SK-N-MC (cell line): Measurements from ENCODE around the gene MOB3B.

Source experiments
- EZH2 ChIP-seq: fragments of 200-600 bp; sonication (generic); IDR thresholded peaks from one replicate; pipeline ENCODE4 v1.6.1; 2017; ENCODE audit warnings: antibody characterized with exemption
- FOXP2 ChIP-seq: optimal IDR thresholded peaks from 2 replicates; pipeline ENCODE3; 2011; ENCODE audit warnings: mild to moderate bottlenecking, moderate library complexity; ENCODE audit not compliant: insufficient read depth; ENCODE audit errors: extremely low read length, control extremely low read depth
- POLR2AphosphoS5 ChIP-seq: IDR thresholded peaks from 2 replicates; pipeline ENCODE4 v1.6.1; 2012; ENCODE audit warnings: mild to moderate bottlenecking, low read depth, low read length, borderline replicate concordance

DNA sequence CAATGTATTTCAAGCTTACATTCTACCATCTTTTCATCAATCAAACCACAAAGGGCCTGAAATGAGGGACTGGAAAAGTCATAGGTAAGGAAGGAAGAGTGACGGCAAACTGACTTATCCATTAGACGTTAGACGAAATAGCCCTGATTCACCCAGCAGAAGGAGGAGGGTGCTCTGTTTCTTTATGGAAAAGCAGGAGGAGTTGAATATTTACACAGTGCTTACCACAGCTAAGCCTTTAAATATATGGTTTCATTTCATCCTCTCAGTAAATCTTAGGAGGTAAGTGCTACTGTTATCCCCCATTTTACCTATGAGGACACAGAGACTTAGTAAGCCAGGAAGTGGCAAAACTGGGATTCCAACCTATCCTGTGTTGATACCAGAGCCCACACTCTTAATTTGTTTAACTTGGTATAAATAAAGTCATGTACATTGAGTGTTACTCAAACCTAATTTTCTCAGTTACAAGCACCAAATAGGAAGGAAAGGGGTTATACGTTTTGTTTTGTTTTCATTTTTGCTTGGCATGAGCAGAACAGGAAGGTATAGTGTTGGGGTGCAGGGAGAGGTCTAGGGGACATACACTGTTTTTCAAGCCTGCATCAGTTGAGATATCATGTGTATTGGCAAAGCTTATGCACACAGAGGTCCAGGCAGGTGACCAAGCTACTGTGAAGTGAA lies 103.6 kb downstream of the MOB3B start:
- no peak for TF ChIP-seq EZH2
- no peak for TF ChIP-seq POLR2AphosphoS5
- no peak for TF ChIP-seq FOXP2
